ENCODE measurements around the gene CENPK. TPM values are rescaled to one million over a fixed set of nuclear protein-coding genes. Genes with fewer than 3 reads are reported as not detected.
"Not testable (repeated sequence)": the region's sequence is repeated elsewhere in the genome, so short reads cannot be mapped to it uniquely, and the experiment has no call there.

CENPK gene
- total RNA-seq, 1 donor from 2014 or later, result 0.25 TPM

DNA sequence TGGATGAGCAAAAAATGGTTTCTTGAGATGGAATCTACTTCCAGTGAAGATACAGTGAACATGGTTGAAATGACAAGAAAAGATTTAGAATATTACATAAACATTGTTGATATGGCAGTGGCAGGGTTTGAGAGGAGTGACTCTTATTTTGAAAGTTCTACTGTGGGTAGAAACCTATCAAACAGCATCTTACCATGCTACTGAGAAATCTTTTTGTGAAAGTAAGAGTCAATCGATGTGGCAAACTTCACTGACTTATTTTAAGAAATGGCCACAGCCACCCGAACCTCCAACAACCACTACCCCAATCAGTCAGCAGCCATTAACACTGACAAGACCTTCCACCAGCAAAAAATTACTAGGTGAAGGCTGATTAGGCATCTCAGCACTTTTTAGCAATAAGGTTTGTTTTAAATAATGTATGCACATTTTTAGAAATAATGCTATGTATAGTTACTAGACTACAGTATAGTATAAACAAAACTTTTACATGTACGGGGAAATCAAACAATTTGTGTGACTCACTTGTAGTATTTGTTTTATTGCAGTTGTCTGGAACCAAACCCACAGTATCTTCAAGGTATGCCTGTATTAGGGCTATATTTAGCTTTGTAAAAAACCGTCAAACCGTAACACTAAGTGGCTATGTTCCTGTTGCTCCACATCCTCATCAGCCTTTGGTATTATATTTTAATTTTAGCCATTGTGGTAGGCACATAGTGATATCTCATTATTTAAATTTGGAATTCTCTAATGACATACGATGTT lies 50.6 kb downstream of the CENPK start:
- no peak for ATAC-seq
- no peak for DNase-seq (ENCODE audit: low spot score)

DNA sequence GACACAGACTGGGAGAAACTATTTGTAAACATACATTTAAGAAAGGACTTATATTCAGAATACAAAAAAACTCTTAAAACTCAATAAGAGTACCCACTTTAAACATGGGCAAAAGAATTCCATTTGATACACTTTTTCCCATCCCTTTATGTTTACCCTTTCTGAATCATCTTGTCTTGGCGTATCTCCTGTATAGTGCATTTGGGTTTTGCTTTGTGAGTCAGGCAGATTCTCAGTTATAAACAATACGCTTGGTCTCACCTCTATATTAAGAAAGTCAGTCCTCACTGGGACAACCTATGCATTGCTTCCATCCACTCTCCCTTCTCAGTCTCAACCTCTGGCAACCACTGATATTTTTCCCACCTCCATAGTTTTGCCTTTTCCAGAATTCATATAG lies 54.0 kb downstream of the CENPK start:
- DNase-seq (ENCODE audit: low spot score) (no peak), ATAC-seq (no peak)

DNA sequence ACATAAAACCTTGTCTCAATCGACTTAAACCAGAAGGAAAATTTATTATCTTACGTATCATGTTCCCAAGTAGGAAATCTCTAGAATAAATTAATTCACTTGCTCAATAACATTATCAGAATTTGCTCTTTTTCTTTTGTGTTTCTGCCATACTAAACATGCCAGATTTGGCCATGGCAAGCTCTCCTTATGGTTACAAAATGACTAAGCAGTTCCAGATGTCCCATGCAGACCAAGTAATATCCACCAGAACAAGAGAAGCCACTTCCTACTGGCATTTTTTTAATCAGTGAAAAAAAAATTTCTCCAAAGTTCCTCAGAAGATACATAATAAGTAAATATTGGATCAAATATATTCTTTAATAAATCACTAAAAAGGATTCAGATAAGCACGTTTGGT lies 56.0 kb downstream of the CENPK start:
- DNase-seq (ENCODE audit: low spot score), result no peak

DNA sequence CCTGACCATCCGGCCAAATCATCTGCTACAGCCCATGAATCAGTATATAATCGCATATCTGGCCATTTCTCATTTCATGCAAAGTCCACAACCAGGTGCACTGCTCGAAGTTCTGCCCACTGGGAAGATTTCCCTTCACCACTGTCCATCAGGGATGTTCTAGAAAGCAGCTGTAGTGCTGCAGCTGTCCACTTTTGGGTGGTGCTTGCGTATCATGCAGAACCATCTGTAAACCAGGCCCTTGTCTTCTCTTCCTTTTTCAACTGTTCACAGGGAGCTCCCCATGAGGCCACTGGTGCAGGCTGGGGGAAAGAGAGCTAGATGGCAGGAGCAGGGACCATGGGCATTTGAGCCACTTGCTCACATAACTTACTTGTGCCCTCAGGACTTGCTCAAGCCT lies 73.8 kb downstream of the CENPK start:
- DNase-seq (ENCODE audit: low spot score) (no peak), ATAC-seq (no peak)

More for the DNA sequence above, 56.0 kb downstream of the CENPK start:
- no peak for ATAC-seq

DNA sequence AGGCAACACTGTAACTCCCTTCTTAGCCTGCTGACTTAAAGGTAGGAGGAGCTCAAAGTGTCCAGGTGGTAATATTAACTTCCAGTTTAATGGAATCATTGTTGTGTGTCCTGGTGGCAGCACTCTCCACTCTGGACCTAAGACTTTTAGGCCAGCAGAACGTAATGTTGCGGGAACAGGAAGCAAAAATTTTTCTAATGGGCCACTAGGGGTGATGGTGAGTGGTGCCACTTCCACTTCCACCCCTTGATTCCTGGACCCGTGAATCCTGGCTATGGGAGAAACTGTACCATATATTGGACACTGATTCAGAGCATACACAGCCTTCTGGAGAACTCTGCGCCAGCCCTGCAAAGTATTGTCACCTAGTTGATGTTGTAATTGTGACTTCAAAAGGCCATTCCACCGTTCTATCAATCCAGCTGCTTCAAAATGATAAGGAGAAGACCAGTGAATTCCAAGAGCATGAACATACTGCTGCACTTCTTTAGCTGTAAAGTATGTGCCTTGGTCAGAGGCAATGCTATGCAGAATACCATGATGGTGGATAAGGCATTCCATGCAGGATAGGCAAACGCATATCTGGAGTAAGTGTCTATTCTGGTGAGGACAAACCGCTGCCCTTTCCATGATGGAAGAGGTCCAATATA lies 74.8 kb downstream of the CENPK start:
- ATAC-seq; DNase-seq (ENCODE audit: low spot score): not testable (repeated sequence)

DNA sequence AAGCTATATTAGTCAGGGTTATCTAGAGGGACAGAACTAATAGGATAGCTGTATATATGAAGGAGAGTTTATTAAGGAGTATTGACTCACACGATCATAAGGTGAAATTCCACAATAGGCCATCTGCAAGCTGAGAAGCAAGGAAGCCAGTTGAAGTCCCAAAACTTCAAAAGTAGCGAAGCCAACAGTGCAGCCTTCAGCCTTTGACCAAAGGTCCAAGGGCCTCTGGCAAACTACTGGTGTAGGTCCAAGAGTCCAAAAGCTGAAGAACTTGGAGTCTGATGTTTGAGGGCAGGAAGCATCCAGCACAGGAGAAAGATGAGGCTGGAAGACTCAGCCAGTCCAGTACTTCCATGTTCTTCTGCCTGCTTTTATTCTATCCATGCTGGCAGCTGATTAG lies 76.2 kb downstream of the CENPK start:
- not testable (repeated sequence) for ATAC-seq; DNase-seq (ENCODE audit: low spot score)

DNA sequence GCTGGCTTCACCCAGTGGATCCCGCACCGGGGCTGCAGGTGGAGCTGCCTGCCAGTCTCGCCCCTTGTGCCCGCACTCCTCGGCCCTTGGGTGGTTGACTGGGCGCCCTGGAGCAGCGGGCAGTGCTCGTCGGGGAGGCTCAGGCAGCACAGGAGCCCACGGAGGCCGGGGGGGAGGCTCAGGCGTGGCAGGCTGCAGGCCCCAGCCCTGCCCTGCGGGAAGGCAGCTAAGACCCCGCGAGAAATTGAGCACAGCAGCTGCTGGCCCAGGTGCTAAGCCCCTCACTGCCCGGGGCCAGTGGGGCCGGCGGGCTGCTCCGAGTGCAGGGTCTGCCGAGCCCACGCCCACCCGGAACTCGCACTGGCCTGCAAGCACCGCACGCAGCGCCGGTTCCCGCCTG lies 77.6 kb downstream of the CENPK start:
- ATAC-seq, result no peak
- DNase-seq (ENCODE audit: low spot score), result no peak

DNA sequence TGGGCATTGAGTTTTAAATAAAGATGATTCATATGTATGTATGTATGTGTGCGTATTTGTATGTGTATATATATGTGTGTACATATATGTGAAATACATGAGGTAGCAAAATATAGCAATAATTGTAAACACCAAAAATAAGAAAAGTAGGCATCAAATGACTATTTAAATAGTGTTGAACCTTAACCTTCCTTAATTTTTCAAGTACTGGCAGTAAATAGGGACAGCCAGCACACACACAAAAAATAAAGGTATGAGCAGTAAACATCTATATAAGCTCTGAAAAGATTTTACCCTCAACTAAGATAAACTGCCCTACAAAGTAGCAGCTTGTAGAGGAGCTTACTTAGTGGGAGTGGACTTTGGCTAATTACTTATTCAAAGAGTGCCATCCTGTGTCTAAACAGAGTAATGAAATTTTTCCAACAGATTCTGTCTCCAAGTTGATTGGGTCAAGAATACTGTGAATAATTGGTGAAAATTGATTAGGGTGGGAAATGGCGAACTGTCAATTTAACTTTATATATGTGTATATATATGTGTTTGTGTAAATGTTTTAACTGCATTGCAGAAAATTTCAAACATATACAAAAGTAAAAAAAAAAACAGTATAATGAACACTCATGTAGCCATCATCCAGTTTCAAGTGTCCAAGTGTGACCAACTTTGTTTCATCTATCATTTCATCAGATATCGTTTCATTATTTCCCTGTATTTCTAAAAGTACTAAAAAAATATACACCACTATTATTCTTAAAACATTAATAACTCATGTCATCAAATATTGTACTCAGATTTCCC lies 79.2 kb downstream of the CENPK start:
- DNase-seq (ENCODE audit: low spot score), result no peak
- peak; percentile 64 for ATAC-seq

DNA sequence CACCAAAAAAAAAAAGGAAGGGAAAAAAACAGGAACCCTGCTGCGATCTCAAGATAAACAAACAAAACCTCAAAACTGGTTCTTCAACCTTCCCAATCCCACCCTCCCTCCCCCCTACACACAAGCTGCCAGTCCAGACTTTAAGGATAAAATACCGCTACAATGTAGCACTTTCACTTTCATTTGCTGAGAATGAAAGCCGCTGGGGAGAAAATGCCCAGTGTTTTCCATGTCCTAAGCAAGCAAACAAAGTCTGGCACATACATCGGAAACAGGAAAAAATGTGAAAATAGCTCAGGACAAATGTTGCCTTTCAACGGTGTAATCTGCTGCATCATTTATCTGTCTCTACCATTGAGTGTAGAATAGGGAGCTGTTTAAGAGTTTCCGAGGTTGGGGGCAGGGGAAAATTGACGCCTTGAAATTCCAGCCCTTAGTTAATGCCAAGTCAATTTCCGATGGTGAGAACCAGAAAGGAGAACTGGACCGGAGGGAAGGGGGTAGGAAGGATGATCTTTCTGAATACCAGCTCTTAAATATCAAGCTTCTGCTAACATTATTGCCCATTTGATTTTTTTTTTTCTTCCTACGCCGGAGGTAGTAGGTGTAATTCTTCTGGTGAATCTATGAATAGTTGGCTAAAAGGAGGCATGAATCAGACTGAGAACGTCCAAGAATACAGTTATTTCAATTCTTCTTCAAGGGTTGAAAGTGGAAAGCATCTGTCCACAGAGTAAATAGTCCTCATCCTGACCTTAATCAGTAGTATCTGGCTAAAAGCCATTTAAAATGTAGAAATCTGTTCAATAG lies 80.0 kb downstream of the CENPK start:
- DNase-seq (ENCODE audit: low spot score), result no peak
- ATAC-seq, result peak; percentile 48

DNA sequence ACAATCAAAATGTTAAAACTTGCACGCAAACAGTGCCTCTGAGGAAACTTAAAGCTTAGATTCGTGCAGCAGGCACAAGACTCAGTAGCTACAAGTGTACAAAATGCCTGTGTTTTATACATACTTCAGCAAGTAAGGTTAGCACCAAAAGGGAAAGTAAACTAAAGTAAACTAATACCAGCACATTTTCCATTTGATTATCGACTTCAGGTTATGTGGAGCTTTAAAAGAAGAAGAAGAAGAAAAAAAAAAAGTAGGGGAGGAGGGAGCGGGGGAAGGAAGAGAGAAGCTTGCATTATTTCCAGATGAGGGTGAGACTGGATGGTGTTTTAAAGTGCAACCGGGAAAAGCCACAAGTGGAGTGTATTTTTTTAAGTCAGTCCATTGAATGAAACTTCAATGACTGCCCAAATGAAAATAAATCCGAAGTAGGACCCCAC lies 80.7 kb downstream of the CENPK start:
- DNase-seq (ENCODE audit: low spot score), result no peak
- peak; percentile 7 for ATAC-seq

DNA sequence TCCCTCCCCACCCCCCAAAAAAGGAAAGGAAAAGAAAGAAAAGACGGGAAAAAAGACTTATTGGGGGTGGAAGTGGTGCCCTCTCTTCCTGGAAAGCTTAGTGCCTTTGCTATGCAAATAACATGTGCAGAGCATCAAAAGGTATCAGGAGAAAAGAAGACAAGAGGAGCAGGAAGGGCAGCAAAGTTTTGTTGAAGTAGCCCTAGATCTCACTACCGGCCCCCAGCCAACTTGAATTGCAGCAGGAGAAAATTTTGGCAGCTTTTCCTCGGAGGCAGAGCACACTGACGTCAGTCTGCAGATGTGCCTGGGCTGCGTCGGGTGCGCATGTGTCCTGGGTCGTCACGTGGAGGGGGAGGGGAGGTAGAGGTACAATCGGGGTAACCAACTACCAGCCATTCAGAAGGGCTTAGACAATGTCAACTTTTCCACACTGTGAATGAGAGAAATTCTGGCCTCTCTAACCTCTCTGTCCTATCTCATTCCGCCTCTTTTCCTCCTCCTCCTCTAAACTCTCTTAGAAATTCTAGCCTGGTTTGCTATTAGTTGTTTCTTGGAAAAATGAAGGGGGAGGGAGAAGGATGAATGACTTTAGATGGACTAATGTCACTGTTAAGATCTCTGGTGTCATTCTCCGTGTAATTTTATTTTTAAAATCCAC lies 81.2 kb downstream of the CENPK start, which contains the start of gene ADAMTS6:
ADAMTS6 (minus strand) TSS at position 286 of the 661 bp plus-strand sequence. CDS start 8,247 bp downstream, outside the sequence.
- ATAC-seq, result peak; percentile 84

DNA sequence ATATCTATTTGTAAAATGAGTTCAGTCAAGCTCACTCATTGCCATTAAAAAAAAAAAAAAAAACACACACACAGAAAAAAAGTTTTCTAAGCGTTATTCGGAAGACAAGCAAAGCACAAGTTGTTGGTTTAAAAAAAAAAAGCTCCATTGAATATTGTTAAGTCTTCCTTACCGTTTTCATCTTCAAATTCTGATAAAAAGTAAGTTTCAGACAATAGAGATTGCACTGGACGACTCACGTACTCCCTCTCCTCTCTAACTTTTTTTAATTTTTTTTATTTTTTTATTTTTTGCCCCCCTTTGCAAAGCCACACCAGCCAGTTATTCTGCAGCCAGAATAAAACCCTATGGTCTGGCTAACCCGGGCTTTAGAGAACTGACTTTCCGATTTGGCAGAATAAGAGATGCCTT lies 81.8 kb downstream of the CENPK start:
- no peak for DNase-seq (ENCODE audit: low spot score)
- no peak for ATAC-seq

More for the DNA sequence above, 81.2 kb downstream of the CENPK start, which contains the start of gene ADAMTS6:
- DNase-seq (ENCODE audit: low spot score), result peak; percentile 96

DNA sequence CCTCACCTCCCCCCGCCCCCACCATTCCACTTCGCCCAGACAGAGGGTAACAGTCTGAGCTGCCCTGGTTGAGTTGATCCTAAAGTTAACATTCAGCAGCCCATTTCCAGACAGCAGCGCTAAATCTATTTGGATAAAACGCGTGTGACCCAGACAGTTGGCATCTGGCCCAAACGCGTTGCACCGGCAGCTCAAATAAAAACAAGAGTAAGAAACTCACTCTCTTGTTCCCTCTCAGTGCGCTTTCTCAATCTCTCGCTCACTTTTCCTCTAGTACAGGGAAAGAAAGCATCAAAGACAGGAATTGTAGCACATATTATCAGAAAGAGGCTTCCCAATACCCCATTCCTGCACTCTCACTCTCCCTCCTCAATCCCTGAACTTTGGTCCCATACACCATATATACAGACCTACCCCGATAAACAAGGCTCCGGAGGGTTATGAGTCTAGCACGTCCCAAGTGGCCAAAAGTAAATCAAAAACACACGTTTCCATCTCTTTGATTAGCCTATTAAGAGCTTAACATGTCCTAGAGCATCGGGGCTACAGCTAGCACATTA lies 82.6 kb downstream of the CENPK start:
- DNase-seq (ENCODE audit: low spot score) (peak; percentile 89), ATAC-seq (peak; percentile 75)

DNA sequence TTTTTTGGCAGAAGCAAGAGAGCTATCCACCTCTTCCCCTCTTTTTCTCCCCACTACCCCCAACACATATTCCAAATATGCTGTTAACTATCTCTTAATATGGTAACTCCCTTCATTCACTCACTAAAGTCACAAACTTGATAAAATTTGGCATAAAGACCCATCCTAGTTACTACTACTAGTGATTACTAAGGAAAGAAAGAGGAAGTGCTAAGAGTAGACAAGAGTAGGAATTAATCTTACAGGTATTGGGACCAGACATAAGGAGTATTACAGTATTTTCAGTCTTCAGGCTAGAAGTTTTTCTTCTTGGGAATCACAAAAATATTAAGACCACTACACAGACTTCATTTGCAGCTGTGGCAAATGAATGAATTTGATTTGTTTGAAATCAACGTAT lies 83.4 kb downstream of the CENPK start:
- no peak for DNase-seq (ENCODE audit: low spot score)
- no peak for ATAC-seq

DNA sequence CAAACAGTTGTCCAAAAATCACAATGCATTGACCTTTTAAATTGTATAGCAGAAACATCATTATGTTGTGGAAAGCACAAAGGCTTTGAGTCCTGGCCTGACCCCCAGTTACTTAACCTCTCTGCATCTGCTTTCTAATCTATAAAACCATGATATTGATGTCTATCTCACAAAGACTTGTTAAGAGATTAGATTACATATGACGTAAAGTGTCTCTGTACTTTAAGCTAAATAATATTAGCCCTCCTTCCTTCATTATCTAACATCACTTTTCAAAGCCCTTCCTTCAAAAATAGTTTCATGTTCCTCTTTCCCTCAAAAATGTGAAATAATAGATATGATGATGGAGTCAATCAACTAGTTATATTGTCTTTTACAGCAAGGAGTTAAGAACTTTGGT lies 84.6 kb downstream of the CENPK start:
- no peak for DNase-seq (ENCODE audit: low spot score)
- no peak for ATAC-seq

DNA sequence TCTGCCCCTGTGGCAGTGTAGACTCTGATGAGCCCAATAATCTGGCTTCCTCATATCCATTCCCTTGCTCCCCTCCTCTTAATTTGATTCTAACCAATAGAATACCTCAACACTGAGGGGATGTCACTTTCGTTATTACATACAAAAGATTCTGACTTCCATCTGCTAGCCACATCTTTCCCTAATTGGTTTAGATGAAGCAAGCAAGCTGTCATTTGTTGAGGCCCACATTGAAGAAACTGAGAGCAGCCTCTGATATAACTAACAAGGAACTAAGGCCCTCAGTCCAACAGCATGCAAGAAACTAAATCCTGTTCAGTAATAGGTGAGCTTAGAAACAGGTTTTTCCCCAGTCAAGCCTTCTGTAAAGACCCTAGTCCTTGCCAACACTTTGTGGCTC lies 87.1 kb downstream of the CENPK start:
- DNase-seq (ENCODE audit: low spot score) (no peak), ATAC-seq (no peak)

DNA sequence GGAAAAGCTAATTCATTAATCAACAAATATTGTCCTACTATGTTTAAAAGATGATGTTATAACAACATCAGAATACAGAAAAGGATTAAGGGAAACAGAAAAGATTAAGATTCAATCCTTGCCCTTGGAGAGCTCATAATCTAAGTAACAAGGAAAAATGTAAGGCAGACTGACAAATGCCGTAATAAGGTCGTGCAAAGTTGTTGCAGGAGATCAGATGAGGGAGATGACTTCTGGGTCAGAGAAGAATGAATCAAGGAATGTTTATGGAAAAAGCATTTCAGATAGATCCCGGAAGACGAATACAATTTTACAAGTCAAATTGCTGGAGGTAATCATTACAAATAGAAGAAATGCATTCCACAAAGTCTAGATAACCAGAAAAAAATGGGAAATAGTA lies 87.6 kb downstream of the CENPK start:
- no peak for DNase-seq (ENCODE audit: low spot score)

DNA sequence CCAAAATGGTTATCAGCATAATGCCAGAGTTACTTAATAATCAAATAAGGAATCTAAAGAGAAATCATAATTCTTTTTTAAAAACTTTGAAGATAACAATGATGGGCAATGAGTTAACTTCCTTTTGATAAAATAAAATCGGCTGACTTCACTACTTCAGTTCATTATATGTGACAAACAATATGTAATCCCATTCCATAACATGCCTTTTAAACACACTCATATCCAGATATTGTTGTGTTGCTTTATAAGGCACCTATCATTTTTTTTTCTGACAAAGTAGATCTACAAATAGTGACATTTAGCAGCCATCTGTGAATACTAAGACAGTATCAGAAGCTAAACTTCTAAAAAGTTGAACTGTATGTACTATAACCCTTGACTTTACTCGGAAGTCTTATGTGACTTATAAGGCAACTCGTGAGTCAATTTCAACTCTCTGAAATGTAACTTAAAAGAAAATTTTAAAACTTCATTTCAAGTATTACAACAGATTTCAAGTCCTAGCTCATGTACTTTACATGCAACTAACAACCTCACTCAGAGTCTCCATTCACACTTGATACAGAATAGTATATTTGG lies 88.7 kb downstream of the CENPK start:
- DNase-seq (ENCODE audit: low spot score), result no peak
- no peak for ATAC-seq

More for the DNA sequence above, 87.6 kb downstream of the CENPK start:
- ATAC-seq, result no peak

DNA sequence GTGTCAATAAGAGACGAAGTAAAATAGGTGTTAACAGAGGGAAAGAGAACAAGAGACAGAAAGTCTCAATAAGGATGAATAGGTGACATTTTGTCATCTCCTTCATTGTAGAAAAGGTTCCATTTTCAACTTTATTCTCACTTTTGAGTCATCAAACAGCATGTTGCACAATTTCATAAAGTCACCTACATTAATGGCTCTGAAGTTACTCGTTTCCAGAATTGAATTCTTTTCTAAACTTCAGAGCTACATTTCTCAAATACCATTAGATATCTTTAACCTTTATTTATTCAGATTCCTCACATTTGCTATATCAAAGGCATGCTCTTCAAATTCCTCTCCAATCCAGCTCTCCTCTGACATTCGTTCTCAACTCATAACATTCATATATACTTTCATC lies 94.3 kb downstream of the CENPK start:
- DNase-seq (ENCODE audit: low spot score), result no peak
- no peak for ATAC-seq
